ENCODE data around the gene SNAI3.

SNAI3 gene

GRCh38 chr16:88695218-88695617 lies 8.9 kb upstream of the SNAI3 start:
- Histone ChIP-seq H2AFZ (ENCODE audit: low read depth, low read length, severe bottlenecking) (no peak overlapping the region), H3K4me3 (ENCODE audit: insufficient read depth, low read length, poor library complexity, severe bottlenecking) (no peak overlapping the region), H3K9ac (ENCODE audit: low read length) (no peak overlapping the region), H4K20me1 (ENCODE audit: low read depth, low read length) (no peaks in the 10 kb centered on the region), H3K27ac (ENCODE audit: low read depth, low read length) (no peak overlapping the region), H3K9me3 (ENCODE audit: insufficient read depth, low read length) (no peaks in the 10 kb centered on the region), H3K9me2 (replicated peaks; ENCODE audit: insufficient read depth, low read length) (no peaks in the 10 kb centered on the region), H3K27me3 (ENCODE audit: low read length) (no peaks in the 10 kb centered on the region), H3F3A (ENCODE audit: insufficient read depth) (no peaks in the 10 kb centered on the region), H3K36me3 (ENCODE audit: low read length) (no peaks in the 10 kb centered on the region), H3K4me2 (ENCODE audit: low read depth, low read length, poor library complexity, severe bottlenecking) (no peak overlapping the region), H3K79me2 (ENCODE audit: insufficient read depth, low read length) (no peaks in the 10 kb centered on the region)
- no peak for TF ChIP-seq CTCF (IDR thresholded peaks at IDR 0.05; ENCODE audit: insufficient read depth, low read length, poor library complexity, severe bottlenecking)
- TF ChIP-seq EZH2phosphoT487 (conservative IDR thresholded peaks at IDR 0.05; ENCODE audit: low read length) = no peak

GRCh38 chr16:88694221-88695087 lies 8.1 kb upstream of the SNAI3 start:
- H3K4me2 ChIP-seq (ENCODE audit: low read depth, low read length, poor library complexity, severe bottlenecking) = no peak overlapping the region
- H3K36me3 ChIP-seq (ENCODE audit: low read length) = no peaks in the 10 kb centered on the region
- H3K9me3 ChIP-seq (ENCODE audit: insufficient read depth, low read length) = no peaks in the 10 kb centered on the region
- H3K9me2 ChIP-seq (replicated peaks; ENCODE audit: insufficient read depth, low read length) = no peaks in the 10 kb centered on the region
- no peak overlapping the region for H3K4me3 ChIP-seq (ENCODE audit: insufficient read depth, low read length, poor library complexity, severe bottlenecking)
- TF ChIP-seq CTCF (IDR thresholded peaks at IDR 0.05; ENCODE audit: insufficient read depth, low read length, poor library complexity, severe bottlenecking) = no peak
- no peak for TF ChIP-seq EZH2phosphoT487 (conservative IDR thresholded peaks at IDR 0.05; ENCODE audit: low read length)
- H3K27ac ChIP-seq (ENCODE audit: low read depth, low read length) = no peak overlapping the region
- no peaks in the 10 kb centered on the region for H3F3A ChIP-seq (ENCODE audit: insufficient read depth)
- H2AFZ ChIP-seq (ENCODE audit: low read depth, low read length, severe bottlenecking) = no peak overlapping the region
- no peaks in the 10 kb centered on the region for H4K20me1 ChIP-seq (ENCODE audit: low read depth, low read length)
- H3K9ac ChIP-seq (ENCODE audit: low read length) = no peak overlapping the region
- H3K79me2 ChIP-seq (ENCODE audit: insufficient read depth, low read length) = no peaks in the 10 kb centered on the region
- H3K27me3 ChIP-seq (ENCODE audit: low read length) = no peaks in the 10 kb centered on the region

GRCh38 chr16:88693420-88694177 lies 7.3 kb upstream of the SNAI3 start:
- Histone ChIP-seq H3K36me3 (ENCODE audit: low read length) (no peaks in the 10 kb centered on the region), H3F3A (ENCODE audit: insufficient read depth) (no peaks in the 10 kb centered on the region), H3K4me3 (ENCODE audit: insufficient read depth, low read length, poor library complexity, severe bottlenecking) (no peak overlapping the region), H3K27ac (ENCODE audit: low read depth, low read length) (no peak overlapping the region), H3K79me2 (ENCODE audit: insufficient read depth, low read length) (no peaks in the 10 kb centered on the region), H2AFZ (ENCODE audit: low read depth, low read length, severe bottlenecking) (no peak overlapping the region), H3K9me2 (replicated peaks; ENCODE audit: insufficient read depth, low read length) (no peaks in the 10 kb centered on the region), H4K20me1 (ENCODE audit: low read depth, low read length) (no peaks in the 10 kb centered on the region), H3K27me3 (ENCODE audit: low read length) (no peaks in the 10 kb centered on the region), H3K4me2 (ENCODE audit: low read depth, low read length, poor library complexity, severe bottlenecking) (no peak overlapping the region), H3K9ac (ENCODE audit: low read length) (no peak overlapping the region), H3K9me3 (ENCODE audit: insufficient read depth, low read length) (no peaks in the 10 kb centered on the region)
- no peak for TF ChIP-seq CTCF (IDR thresholded peaks at IDR 0.05; ENCODE audit: insufficient read depth, low read length, poor library complexity, severe bottlenecking)
- TF ChIP-seq EZH2phosphoT487 (conservative IDR thresholded peaks at IDR 0.05; ENCODE audit: low read length) = no peak

Data from SU-DHL-6 (cell line).